GM21786 (cell line): Measurements from ENCODE around the gene PIEZO1.
A peak's percentile ranks its signal among the peaks of the same experiment; 100 is the strongest.
"Not testable (repeated sequence)": the region's sequence is repeated elsewhere in the genome, so short reads cannot be mapped to it uniquely, and the experiment has no call there.

ENCODE experiments used
- ATAC-seq: cut with Tn5 transposase; IDR thresholded peaks from one replicate; pipeline ENCODE4 v1.9.1; 2021; ENCODE audit not compliant: unreplicated experiment

Gene PIEZO1

DNA sequence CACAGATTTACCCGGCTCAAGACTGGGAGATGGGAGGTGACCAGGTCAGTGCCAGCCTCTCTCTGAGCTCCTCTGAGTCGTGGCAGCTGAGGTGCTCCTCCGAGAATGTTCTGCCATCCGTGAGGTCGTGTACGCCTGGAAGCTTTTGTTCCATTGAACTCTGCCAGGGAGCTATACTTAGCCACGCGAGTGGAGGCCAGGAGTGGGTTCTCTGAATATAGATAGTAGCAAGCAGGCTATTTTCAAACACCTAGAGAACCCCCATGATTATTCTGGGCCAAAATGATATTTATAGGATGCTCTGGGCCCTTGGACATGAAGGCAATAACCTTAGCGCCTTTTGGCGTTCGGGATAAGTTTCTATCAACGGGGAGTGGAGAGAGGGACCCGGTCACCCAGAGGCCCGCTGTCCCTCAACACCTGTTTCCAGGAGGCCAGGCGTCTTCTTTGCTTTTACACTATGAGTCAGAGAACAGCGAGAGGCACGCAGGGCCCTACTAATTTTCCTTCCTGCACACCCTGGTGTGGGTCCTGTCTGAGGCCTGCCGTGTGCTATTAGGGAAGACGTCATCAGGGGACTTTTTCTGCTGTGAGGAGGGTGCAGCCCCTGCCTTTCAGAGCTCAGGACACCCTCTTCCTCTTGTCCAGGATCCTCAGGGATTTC, 111.2 kb downstream of the PIEZO1 start:
- ATAC-seq = peak; percentile 76

DNA sequence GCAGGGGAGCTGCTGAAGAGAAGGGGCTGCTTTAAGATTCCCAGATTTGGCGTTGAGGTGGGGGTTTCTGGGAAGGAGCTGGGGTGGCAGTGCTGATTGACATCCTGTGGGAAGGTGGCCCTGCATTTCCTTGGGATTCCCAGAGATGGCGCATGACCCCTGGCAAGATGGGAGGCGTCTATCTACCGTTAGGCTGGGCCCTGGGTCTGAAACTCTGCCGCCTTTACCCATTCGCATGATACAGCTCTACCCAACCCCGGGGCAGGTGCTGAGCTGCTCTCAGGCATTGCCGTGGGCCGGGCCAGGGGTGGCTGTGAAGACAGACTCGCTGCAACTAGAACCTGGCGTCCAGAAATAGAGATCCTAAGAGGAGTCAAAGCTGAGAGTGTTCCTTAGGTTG, 112.2 kb downstream of the PIEZO1 start:
- ATAC-seq = no peak

GRCh38 chr16:88671806-88672205, 113.2 kb downstream of the PIEZO1 start:
- no peak for ATAC-seq

DNA sequence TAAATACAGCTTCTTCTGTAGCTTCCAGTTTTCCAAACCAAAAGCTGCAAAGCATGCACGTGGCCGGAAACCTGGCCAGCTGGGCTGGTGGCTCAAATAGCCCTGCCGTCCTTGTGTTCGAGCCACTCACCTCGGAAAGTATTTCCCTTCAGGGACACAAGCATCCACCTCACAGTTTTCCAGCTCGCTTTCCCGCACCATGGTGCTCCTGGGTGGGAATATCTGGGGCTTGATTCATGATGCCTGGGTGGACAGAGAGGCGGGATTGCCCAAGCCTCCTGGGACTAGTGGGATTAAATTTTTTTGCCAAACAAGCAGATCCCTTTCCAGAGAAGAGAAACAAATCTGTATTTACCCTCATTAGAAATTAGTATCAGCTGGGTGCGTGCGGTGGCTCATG, 115.0 kb downstream of the PIEZO1 start:
- no peak for ATAC-seq

DNA sequence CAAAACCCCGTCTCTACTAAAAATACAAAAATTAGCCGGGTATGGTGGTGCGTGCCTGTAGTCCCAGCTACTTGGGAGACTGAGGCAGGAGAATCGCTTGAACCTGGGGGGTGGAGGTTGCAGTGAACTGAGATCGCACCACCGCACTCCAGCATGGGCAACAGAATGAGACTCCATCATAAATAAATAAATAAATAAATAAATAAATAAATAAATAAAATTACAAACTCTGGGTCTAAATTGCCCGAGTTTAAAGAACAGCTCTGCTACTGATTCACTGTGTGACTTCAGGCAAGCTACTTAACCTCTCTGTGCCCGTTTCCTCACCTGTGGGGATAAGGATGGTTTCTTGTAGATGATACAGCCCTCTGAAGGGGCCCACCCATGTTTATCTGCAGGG, 115.5 kb downstream of the PIEZO1 start:
- ATAC-seq = not testable (repeated sequence)

DNA sequence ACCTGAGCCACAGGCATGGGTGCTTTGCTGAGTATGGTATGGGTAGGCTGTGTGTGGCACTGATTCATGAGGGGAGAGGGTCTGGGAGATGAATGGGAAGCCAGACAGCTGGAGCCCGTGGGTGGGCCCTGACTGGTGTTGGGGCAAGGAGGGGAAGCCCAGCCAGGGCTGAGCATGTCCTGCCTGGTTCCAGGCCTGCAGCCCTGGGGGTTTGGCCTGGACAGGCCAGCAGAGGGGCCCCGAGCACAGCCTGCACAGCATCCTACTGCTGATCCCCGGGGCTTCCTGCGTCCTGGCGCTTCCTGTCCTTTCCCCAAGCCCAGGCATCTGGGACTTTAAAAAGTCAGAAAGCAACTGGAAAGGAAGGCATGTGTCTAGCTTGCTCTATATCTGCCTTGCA, 117.6 kb downstream of the PIEZO1 start:
- ATAC-seq = no peak

DNA sequence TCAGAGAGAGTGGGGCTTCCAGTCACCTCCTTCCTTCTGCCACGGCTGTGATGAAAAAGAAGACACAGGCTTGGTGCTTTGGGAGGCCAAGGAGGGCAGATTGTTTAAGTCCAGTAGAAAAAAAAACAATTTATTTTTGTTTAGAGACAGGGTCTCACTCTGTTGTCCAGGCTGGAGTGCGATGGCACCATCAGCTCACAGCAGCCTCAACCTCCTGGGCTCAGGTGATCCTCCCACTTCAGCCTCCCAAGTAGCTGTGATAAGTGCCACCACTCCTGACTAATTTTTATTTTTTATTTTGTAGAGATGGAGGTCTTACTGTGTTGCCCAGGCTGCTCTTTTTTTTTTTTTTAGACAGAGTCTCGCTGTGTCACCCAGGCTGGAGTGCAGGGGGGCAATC, 119.5 kb downstream of the PIEZO1 start:
- no peak for ATAC-seq
